Measurements from ENCODE around the gene GLYR1.
A peak's percentile ranks its signal among the peaks of the same experiment; 100 is the strongest.

GRCh38 chr16:4801051-4801961 is 45.8 kb downstream of the GLYR1 start:
- no peak for TF ChIP-seq RAD21 (IDR thresholded peaks at IDR 0.05; ENCODE audit: low read depth)
- no peak for TF ChIP-seq CEBPB (IDR thresholded peaks at IDR 0.05)
- TF ChIP-seq EP300 (IDR thresholded peaks at IDR 0.05; ENCODE audit: borderline replicate concordance): no peak
- TF ChIP-seq MAX (IDR thresholded peaks at IDR 0.05): no peak
- no peak for TF ChIP-seq FOXM1 (IDR thresholded peaks at IDR 0.05; ENCODE audit: borderline replicate concordance, low read depth)
- no peak for TF ChIP-seq CREB1 (IDR thresholded peaks at IDR 0.05; ENCODE audit: low read depth)
- TF ChIP-seq, protein P1, sequence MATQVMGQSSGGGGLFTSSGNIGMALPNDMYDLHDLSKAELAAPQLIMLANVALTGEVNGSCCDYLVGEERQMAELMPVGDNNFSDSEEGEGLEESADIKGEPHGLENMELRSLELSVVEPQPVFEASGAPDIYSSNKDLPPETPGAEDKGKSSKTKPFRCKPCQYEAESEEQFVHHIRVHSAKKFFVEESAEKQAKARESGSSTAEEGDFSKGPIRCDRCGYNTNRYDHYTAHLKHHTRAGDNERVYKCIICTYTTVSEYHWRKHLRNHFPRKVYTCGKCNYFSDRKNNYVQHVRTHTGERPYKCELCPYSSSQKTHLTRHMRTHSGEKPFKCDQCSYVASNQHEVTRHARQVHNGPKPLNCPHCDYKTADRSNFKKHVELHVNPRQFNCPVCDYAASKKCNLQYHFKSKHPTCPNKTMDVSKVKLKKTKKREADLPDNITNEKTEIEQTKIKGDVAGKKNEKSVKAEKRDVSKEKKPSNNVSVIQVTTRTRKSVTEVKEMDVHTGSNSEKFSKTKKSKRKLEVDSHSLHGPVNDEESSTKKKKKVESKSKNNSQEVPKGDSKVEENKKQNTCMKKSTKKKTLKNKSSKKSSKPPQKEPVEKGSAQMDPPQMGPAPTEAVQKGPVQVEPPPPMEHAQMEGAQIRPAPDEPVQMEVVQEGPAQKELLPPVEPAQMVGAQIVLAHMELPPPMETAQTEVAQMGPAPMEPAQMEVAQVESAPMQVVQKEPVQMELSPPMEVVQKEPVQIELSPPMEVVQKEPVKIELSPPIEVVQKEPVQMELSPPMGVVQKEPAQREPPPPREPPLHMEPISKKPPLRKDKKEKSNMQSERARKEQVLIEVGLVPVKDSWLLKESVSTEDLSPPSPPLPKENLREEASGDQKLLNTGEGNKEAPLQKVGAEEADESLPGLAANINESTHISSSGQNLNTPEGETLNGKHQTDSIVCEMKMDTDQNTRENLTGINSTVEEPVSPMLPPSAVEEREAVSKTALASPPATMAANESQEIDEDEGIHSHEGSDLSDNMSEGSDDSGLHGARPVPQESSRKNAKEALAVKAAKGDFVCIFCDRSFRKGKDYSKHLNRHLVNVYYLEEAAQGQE (IDR thresholded peaks at IDR 0.05; ENCODE audit: low read depth): no peak
- TF ChIP-seq TCF12 (IDR thresholded peaks at IDR 0.05; ENCODE audit: low read depth): no peak
- 0 out of 2 replicates have a peak, but pooled peaks have one; percentile 39 for TF ChIP-seq ZBTB7A (IDR thresholded peaks at IDR 0.05; ENCODE audit: low read depth)
- TF ChIP-seq USF1 (IDR thresholded peaks at IDR 0.05): no peak
- TF ChIP-seq EGR1 (IDR thresholded peaks at IDR 0.05): no peak
- TF ChIP-seq TAF1 (IDR thresholded peaks at IDR 0.05; ENCODE audit: low read depth): no peak
- TF ChIP-seq TEAD4 (IDR thresholded peaks at IDR 0.05): no peak

Measured in Ishikawa (cell line).